Panc1 (cell line): ENCODE measurements around the gene LGALS1. TPM values are rescaled to one million over a fixed set of nuclear protein-coding genes. Genes with fewer than 3 reads are reported as not detected.

Source experiments
- ATAC-seq: fragments of 200-7000 bp; cut with Tn5 transposase; 2 replicates; pipeline ENCODE4 v1.9.1; 2020; ENCODE audit warnings: mild to moderate bottlenecking, moderate library complexity
- BruUV-seq: library from RNA; stranded (reverse); fragments of 400-500 nt; replicated peaks from 2 replicates; lab custom pipeline; 2021; lab: Mats Ljungman, UMichigan
- CTCF ChIA-PET: fragments of 300-600 bp; sonication (Branson Sonifier 250); formaldehyde crosslinking; loops from one replicate; lab custom pipeline; 2022; ENCODE audit warnings: antibody characterized with exemption; lab: Charles Lee
- POLR2A ChIA-PET: fragments of 300-600 bp; sonication (Branson Sonifier 250); formaldehyde crosslinking; loops from one replicate; lab custom pipeline; 2022; ENCODE audit warnings: antibody characterized with exemption; lab: Charles Lee
- DNase-seq: peaks from one replicate; pipeline ENCODE4 v3.0.0-alpha.2; 2010; ENCODE audit warnings: low read depth, low spot score
- H3K27ac ChIP-seq: 2 replicates; pipeline ENCODE4 v1.5.1; 2011; ENCODE audit warnings: mild to moderate bottlenecking, low read length, inconsistent platforms
- H3K27me3 ChIP-seq: fragments of 200-500 bp; sonication (Bioruptor generic); 2 replicates; pipeline ENCODE4 v1.6.0; 2014; ENCODE audit warnings: low read length, inconsistent platforms; ENCODE audit not compliant: control insufficient read depth, insufficient read depth
- H3K36me3 ChIP-seq: fragments of 200-500 bp; sonication (Bioruptor generic); 2 replicates; pipeline ENCODE4 v1.5.1; 2014; ENCODE audit warnings: inconsistent platforms, mild to moderate bottlenecking, low read length, moderate library complexity; ENCODE audit not compliant: control insufficient read depth, insufficient read depth
- H3K4me1 ChIP-seq: 2 replicates; pipeline ENCODE4 v1.5.1; 2011; ENCODE audit warnings: inconsistent platforms, mild to moderate bottlenecking, low read length, moderate library complexity; ENCODE audit not compliant: control insufficient read depth, insufficient read depth
- H3K4me3 ChIP-seq, 2 experiments: 2 replicates each; pipeline ENCODE4 v1.5.1; 2011 to 2012; ENCODE audit warnings: low read depth in 2 of 2, low read length in 2 of 2, mild to moderate bottlenecking in 2 of 2, inconsistent platforms in 1 of 2, moderate library complexity in 1 of 2
- H3K9me3 ChIP-seq: fragments of 200-500 bp; sonication (Bioruptor generic); 2 replicates; pipeline ENCODE4 v1.5.1; 2014; ENCODE audit warnings: low read depth, mild to moderate bottlenecking, inconsistent platforms, low read length, moderate library complexity; ENCODE audit not compliant: control insufficient read depth, insufficient read depth
- CTCF ChIP-seq: fragments of 450-650 bp; IDR thresholded peaks from 2 replicates; pipeline ENCODE4 v1.5.1; 2017; ENCODE audit warnings: mild to moderate bottlenecking
- POLR2AphosphoS5 ChIP-seq: IDR thresholded peaks from 2 replicates; pipeline ENCODE4 v1.6.1; 2012; ENCODE audit warnings: mild to moderate bottlenecking, low read depth, low read length, moderate library complexity
- REST ChIP-seq, 2 experiments: IDR thresholded peaks; 2 replicates each; pipeline ENCODE4 v1.6.1; 2011 to 2012; ENCODE audit warnings: low read depth in 2 of 2, control low read depth in 1 of 2, low read length in 1 of 2, mild to moderate bottlenecking in 1 of 2, moderate library complexity in 1 of 2; ENCODE audit not compliant: insufficient read depth in 1 of 2
- SIN3A ChIP-seq: IDR thresholded peaks from 2 replicates; pipeline ENCODE4 v1.6.1; 2012; ENCODE audit warnings: low read depth, mild to moderate bottlenecking, low read length, moderate library complexity, borderline replicate concordance; ENCODE audit not compliant: insufficient read depth
- TCF7L2 ChIP-seq: IDR thresholded peaks from 2 replicates; pipeline ENCODE4 v1.6.1; 2011; ENCODE audit warnings: mild to moderate bottlenecking, low read depth, low read length, inconsistent platforms
- in situ Hi-C: cut with HindIII; loops from 2 replicates; pipeline ENCODE4 v1.10.0; 2016; ENCODE audit warnings: low sequenced_read_pairs, low pct_unique_long_range_greater_than_20kb
- intact Hi-C: fragments of 100-400 bp; cut with micrococcal nuclease; formaldehyde crosslinking; loops from one replicate; pipeline ENCODE4 v1.10.0; 2022; ENCODE audit not compliant: unreplicated experiment
- total RNA-seq: library from RNA; stranded (reverse); gene quantifications from one replicate; pipeline ENCODE4 v1.2.1, GENCODE V29; 2021; ENCODE audit not compliant: unreplicated experiment

Gene LGALS1
- total RNA-seq, 1 experiment from 2014 or later: 1,518 TPM

- H3K4me1 ChIP-seq: peaks cover 10% of the 10 kb centered on the region
- H3K27me3 ChIP-seq: no peaks in the 10 kb centered on the region
- peak within 1 kb of the TSS; percentile 39 to 48 for H3K4me3 ChIP-seq
- no peaks in the 10 kb centered on the region for H3K36me3 ChIP-seq
- DNase-seq (no peak), ATAC-seq (peak; percentile 29)
- no peak within 1 kb of the TSS for H3K27ac ChIP-seq
- TF ChIP-seq SIN3A (no peak), CTCF (no peak), REST (IDR thresholded peaks at IDR 0.05; ENCODE audit: insufficient read depth in 1 of 2, low read depth in 2 of 2, low read length in 1 of 2) (no peak), TCF7L2 (no peak), POLR2AphosphoS5 (no peak)
- H3K9me3 ChIP-seq: no peaks in the 10 kb centered on the region
- intact Hi-C loops: no loop called here
- in situ Hi-C loops: no loop called here
- ChIA-PET POLR2A (interaction anchor here (0.5 kb wide), 1 partner anchor 246 kb away, joined by 7 read pairs; no protein-coding TSS in a partner anchor), CTCF (no interaction called here)
- BruUV-seq: no TSS peak
Observed at GRCh38 chr22:37639070-37639760, 36.2 kb upstream of the LGALS1 start, which contains the start of gene SH3BP1. Gene SH3BP1 (plus strand): TSS chr22:37639669. CDS start chr22:37639788, 119 bp downstream.

- intact Hi-C loops (no loop called here), in situ Hi-C loops (no loop called here)
- DNase-seq: no peak
- Histone ChIP-seq H3K36me3 (no peaks in the 10 kb centered on the region), H3K27me3 (no peaks in the 10 kb centered on the region), H3K27ac (no peak overlapping the region), H3K9me3 (no peaks in the 10 kb centered on the region), H3K4me3 (peak overlapping the region; percentile 39 to 48), H3K4me1 (peaks cover 6% of the 10 kb centered on the region; the same call in 1 of the 2 replicates)
- no TSS peak for BruUV-seq
- CTCF ChIA-PET: no interaction called here
- POLR2A ChIA-PET: interaction anchor here (0.5 kb wide), 1 partner anchor 245 kb away, joined by 7 read pairs; no protein-coding TSS in a partner anchor
- TF ChIP-seq POLR2AphosphoS5 (no peak), SIN3A (no peak), CTCF (no peak), REST (IDR thresholded peaks at IDR 0.05; ENCODE audit: insufficient read depth in 1 of 2, low read depth in 2 of 2, low read length in 1 of 2) (no peak), TCF7L2 (no peak)
- no peak for ATAC-seq
Observed at GRCh38 chr22:37639771-37640590, 35.5 kb upstream of the LGALS1 start.
